Fibroblast of villous mesenchyme (primary cell): ENCODE results near the gene IL18BP. TPM values are rescaled to one million over a fixed set of nuclear protein-coding genes. Genes with fewer than 3 reads are reported as not detected.

Source experiments
- DNase-seq: peaks from one replicate; pipeline ENCODE4 v3.0.0-alpha.2; 2010; ENCODE audit warnings: low read depth
- H3K4me3 ChIP-seq: 2 replicates; pipeline ENCODE4 v1.5.1; 2011; ENCODE audit warnings: low read depth, mild to moderate bottlenecking, low read length
- CTCF ChIP-seq: IDR thresholded peaks from 2 replicates; pipeline ENCODE4 v1.5.1; 2012; ENCODE audit warnings: low read depth, mild to moderate bottlenecking, low read length; ENCODE audit not compliant: insufficient read depth
- total RNA-seq: library from RNA; depleted of rRNA; stranded (reverse); fragments of >200 nt; gene quantifications from 2 replicates; pipeline ENCODE4 v1.2.3, GENCODE V29; 2012

Gene IL18BP
- total RNA-seq, 1 donor = 2.6 TPM

- no peak for TF ChIP-seq CTCF
- H3K4me3 ChIP-seq = peak overlapping the region; percentile 69
- DNase-seq = peak; percentile 24
Observed at GRCh38 chr11:72037554-72038311, 39.0 kb downstream of the IL18BP start.

- no peak for TF ChIP-seq CTCF
- peak; percentile 84 for DNase-seq
- H3K4me3 ChIP-seq = peak overlapping the region; percentile 69
Observed at GRCh38 chr11:72038491-72038890, 39.8 kb downstream of the IL18BP start.

GRCh38 chr11:72039031-72039855 lies 40.5 kb downstream of the IL18BP start:
- peak overlapping the region; percentile 69 for H3K4me3 ChIP-seq
- DNase-seq = peak; percentile 78
- no peak for TF ChIP-seq CTCF

GRCh38 chr11:72039856-72040401 lies 41.2 kb downstream of the IL18BP start:
- DNase-seq = no peak
- no peak for TF ChIP-seq CTCF
- peak overlapping the region; percentile 69 for H3K4me3 ChIP-seq

GRCh38 chr11:72040491-72041363 lies 42.0 kb downstream of the IL18BP start:
- peak; percentile 97 for DNase-seq
- no peak for TF ChIP-seq CTCF
- H3K4me3 ChIP-seq = peak overlapping the region; percentile 69
